CD4-positive, alpha-beta T cell treated with Interleukin-15 for 1 hour (primary cell): Measurements from ENCODE around the gene NCOA1.
"Not testable (repeated sequence)": the region's sequence is repeated elsewhere in the genome, so short reads cannot be mapped to it uniquely, and the experiment has no call there.

ENCODE experiments used
- DNase-seq: peaks from one replicate; pipeline ENCODE4 v3.0.0-alpha.2; 2020

The NCOA1 gene

GRCh38 chr2:24490690-24491541 is at the start of gene NCOA1:
NCOA1 (plus strand) TSS chr2:24491254; CDS start chr2:24658678, 167,424 bp downstream.
- DNase-seq: peak; percentile 90

GRCh38 chr2:24448797-24449196 is 42.3 kb upstream of the NCOA1 start:
- no peak for DNase-seq

DNA sequence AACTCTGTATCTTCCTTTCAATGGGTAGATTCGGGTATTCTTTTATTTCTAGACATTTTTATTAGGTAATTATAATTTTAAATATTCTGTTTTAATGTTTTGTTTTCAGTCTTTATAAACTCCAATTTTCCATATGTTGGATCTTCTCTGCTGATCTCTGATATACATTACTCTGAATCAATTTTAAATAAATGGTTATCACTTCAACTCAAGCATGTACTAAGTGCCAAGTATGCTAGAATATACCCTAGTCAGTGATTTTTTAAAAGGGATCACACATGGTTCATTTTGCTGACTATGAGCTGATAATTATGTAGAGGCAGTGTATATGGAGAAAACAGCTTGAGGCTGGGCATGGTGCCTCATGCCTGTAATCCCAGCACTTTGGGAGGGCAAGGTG is 41.7 kb upstream of the NCOA1 start:
- DNase-seq: no peak

GRCh38 chr2:24451805-24452501 is 39.1 kb upstream of the NCOA1 start:
- DNase-seq: no peak

- no peak for DNase-seq
Observed at GRCh38 chr2:24452502-24452885, 38.6 kb upstream of the NCOA1 start.

DNA sequence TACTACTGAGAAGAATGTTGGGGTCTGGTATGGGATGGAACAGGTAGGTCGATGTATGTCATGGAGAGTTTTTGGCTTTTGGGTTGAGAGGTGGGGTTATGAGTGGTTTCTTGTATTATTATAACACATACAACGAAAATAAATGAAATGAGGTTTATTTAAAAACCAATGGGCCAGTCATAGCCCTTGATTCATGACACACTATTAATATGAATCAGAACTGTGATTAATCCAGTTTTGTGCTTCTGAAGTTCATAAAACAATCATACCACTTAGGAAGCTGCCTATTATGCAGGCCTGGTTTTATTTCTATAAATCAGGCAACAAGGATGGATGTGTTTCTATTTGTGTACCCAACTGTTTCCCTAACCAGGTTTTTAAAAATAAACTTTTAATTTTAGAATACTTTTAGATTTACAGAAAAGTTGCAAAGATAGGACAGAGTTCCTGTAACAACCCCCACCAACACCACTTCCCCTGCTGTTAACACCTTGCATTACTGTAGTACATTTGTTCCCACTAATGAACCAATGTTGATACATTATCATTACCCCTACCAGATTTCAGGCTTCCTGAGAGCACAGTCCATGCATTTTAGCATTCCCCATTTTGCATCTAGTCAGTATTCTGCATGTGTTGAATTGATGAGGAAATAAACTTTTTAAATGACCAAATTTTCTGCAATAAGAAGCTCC is 37.5 kb upstream of the NCOA1 start:
- no peak for DNase-seq

GRCh38 chr2:24454294-24454693 is 36.8 kb upstream of the NCOA1 start:
- DNase-seq: no peak

GRCh38 chr2:24456599-24457556 is 34.2 kb upstream of the NCOA1 start:
- DNase-seq: peak; percentile 38

GRCh38 chr2:24457696-24458386 is 33.2 kb upstream of the NCOA1 start:
- DNase-seq: no peak

DNA sequence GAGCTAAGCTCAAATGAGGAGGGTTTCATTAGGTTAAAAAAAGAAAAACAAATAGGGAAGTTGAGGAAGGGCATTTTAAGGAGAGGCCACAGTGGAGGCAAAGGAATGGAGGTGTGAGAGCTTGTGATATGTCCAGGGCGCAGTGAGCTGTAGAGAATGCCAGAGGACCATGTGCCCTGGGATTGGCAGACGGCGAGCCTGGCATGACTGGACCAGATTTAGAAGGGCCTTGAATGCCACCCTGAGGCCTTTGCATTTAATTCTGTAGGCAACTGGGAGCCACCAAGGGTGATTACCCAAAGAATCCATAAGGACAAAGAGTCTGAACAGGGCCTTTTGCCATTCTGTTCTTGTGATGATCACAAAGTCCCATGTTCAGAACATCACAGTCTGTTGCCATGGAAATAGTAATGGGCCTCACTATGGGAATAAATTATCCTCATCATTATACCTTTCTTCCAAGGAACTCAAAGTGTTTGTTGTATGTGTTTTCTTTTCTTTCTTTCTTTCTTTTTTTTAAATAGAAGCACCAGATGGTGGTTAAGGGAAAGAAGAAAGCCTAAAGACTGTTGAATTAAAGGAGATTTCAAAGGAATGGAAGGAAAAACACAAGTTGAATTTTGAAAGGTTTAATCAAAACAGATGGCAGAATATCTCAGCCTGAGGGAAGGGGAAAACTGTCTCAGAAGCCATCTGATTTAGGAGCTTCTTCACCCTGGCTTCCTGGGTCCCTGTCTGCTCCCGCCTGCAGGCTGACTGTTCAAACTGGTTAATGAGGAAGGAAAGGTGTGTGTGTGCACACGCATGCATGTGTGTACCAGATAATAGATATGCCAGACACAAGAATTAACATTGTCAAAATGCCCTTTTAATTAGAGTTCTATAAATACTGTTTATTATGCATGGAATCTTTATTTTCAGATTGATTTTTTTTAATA is 31.6 kb upstream of the NCOA1 start:
- DNase-seq: no peak

DNA sequence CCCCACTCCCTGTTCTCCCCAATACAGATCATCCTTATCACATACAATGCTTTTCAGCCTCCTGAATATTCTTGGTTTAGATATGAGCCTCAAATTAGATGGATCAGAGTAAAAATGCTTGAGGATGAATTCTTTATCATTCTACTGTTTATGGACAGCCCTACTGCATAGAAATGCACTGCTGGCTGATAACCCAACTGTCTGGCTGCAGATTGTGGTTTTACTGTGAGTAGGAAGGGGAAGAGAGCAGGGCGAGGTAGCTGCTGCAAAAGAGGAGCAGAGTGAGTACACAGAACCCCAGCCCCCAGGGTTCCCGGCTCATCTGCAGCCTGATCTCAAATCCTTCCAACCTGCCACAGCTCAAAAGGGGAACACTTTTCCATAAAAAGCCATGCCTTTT is 29.4 kb upstream of the NCOA1 start:
- no peak for DNase-seq

DNA sequence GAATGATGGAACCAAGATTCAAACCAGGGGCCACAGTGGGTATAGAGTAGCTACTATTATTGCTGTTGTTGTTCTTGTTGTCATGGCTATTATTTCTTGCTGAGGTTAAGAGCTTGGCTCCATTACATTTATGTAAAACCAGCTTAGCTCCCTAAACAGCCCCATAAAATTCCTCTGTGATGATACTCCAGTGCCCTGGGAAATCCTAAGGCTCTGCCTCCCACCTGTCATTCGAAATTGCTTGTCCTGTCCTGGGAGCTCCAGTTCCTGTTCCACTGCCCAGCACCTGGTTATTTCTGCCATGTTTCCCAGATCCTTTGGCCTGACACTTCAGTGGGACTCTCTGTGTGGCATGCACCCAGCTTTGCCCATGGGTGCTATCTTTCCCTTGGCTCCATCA is 27.8 kb upstream of the NCOA1 start:
- DNase-seq: no peak

GRCh38 chr2:24466871-24467870 is 23.9 kb upstream of the NCOA1 start:
- no peak for DNase-seq

DNA sequence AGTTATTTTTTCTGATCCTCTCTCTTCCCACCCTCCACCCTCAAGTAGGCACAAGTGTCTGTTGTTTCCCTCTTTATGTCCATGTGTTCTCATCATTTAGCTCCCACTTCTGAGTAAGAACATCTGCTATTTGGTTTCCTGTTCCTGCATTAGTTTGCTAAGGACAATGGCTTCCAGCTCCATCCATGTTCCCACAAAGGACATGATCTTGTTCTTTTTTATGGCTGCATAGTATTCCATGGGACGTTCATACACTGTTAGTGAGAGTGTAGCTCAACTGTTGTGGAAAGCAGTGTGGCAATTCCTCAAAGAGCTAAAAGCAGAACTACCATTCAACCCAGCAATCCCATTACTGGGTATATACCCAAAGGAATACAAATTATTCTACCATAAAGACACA is 22.6 kb upstream of the NCOA1 start:
- DNase-seq: not testable (repeated sequence)

GRCh38 chr2:24469148-24469650 is 21.9 kb upstream of the NCOA1 start:
- no peak for DNase-seq

DNA sequence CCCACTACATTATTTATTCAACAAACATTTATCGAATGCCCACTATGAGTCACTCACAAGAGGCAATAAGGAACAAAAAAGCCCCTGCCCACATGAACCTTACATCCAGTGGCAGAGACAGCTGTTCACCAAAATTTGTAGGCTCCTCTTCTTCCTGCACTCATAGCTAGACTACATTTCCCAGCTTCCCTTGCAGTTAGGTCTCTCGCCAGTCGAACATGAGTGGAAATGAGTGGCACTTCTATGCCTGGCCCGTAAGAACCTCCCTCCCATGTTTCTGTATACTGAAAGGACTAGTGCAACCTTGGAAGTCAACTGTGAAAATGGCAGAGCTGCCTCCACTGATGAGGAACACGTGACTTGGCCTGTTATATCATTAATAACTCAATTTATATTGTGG is 19.4 kb upstream of the NCOA1 start:
- DNase-seq: no peak

DNA sequence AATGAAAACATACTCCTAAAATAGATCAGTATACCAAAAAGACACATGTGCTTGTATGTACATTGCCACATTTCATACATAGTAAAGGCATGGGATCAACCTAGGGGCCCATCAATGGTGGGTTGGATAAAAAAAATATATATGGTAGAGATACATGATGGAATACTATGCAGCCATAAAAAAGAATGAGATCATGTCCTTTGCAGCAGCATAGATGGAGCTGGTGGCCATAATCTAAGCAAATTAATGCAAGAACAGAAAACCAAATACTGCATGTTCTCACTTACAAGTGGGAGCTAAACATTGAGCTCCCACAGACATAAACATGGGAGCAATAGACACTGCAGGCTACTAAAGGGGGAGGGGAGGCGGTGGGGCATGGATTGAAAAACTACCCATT is 18.6 kb upstream of the NCOA1 start:
- DNase-seq: no peak

- no peak for DNase-seq
Observed at GRCh38 chr2:24473626-24474025, 17.4 kb upstream of the NCOA1 start.

- no peak for DNase-seq
Observed at GRCh38 chr2:24474053-24474452, 17.0 kb upstream of the NCOA1 start.
